GM18499 (cell line): ENCODE measurements around the gene LDB2.

Experiments
- ATAC-seq: cut with Tn5 transposase; IDR thresholded peaks from one replicate; pipeline ENCODE4 v1.9.1; 2021; ENCODE audit warnings: moderate number of reproducible peaks; ENCODE audit not compliant: insufficient read depth, unreplicated experiment

The LDB2 gene

GRCh38 chr4:16764622-16765021 is 133.8 kb downstream of the LDB2 start:
- no peak for ATAC-seq

GRCh38 chr4:16760617-16761363 is 137.7 kb downstream of the LDB2 start:
- no peak for ATAC-seq

- ATAC-seq = no peak
Measured at GRCh38 chr4:16759931-16760582, 138.4 kb downstream of the LDB2 start.

- ATAC-seq = no peak
Measured at GRCh38 chr4:16758816-16759215, 139.6 kb downstream of the LDB2 start.

GRCh38 chr4:16758255-16758654 is 140.2 kb downstream of the LDB2 start:
- ATAC-seq = no peak

- ATAC-seq = no peak
Measured at GRCh38 chr4:16757080-16757521, 141.3 kb downstream of the LDB2 start.

GRCh38 chr4:16754104-16754503 is 144.3 kb downstream of the LDB2 start:
- no peak for ATAC-seq

GRCh38 chr4:16752150-16752549 is 146.3 kb downstream of the LDB2 start:
- ATAC-seq = no peak

GRCh38 chr4:16750882-16751642 is 147.4 kb downstream of the LDB2 start:
- no peak for ATAC-seq

- no peak for ATAC-seq
Measured at GRCh38 chr4:16750216-16750615, 148.2 kb downstream of the LDB2 start.

- ATAC-seq = no peak
Measured at GRCh38 chr4:16745887-16746286, 152.6 kb downstream of the LDB2 start.

- no peak for ATAC-seq
Measured at GRCh38 chr4:16745009-16745635, 153.3 kb downstream of the LDB2 start.

- ATAC-seq = no peak
Measured at GRCh38 chr4:16741287-16741686, 157.2 kb downstream of the LDB2 start.

GRCh38 chr4:16739997-16740624 is 158.3 kb downstream of the LDB2 start:
- ATAC-seq = no peak

- ATAC-seq = no peak
Measured at GRCh38 chr4:16738558-16738957, 159.9 kb downstream of the LDB2 start.

GRCh38 chr4:16733509-16733908 is 164.9 kb downstream of the LDB2 start:
- ATAC-seq = no peak

- no peak for ATAC-seq
Measured at GRCh38 chr4:16732741-16733140, 165.7 kb downstream of the LDB2 start.

GRCh38 chr4:16731776-16732380 is 166.6 kb downstream of the LDB2 start:
- ATAC-seq = no peak

GRCh38 chr4:16730522-16731205 is 167.8 kb downstream of the LDB2 start:
- no peak for ATAC-seq
